IMR-90 (cell line): ENCODE measurements around the gene TMEM200C. TPM values are rescaled to one million over a fixed set of nuclear protein-coding genes. Genes with fewer than 3 reads are reported as not detected.

Experiments used
- ATAC-seq: fragments of 200-7000 bp; cut with Tn5 transposase; 2 replicates; pipeline ENCODE4 v1.9.1; 2020; ENCODE audit warnings: low read depth, mild to moderate bottlenecking, moderate library complexity
- BruUV-seq: library from RNA; stranded (reverse); fragments of 400-500 nt; replicated peaks from 2 replicates; lab custom pipeline; 2021; lab: Mats Ljungman, UMichigan
- CTCF ChIA-PET: fragments of 300-600 bp; formaldehyde crosslinking; extraction: SDS; loops from one replicate; lab custom pipeline; 2021; ENCODE audit warnings: antibody characterized with exemption; lab: Yijun Ruan, JAX
- POLR2A ChIA-PET: fragments of 300-600 bp; sonication (Branson Sonifier 250); formaldehyde crosslinking; loops from one replicate; lab custom pipeline; 2022; ENCODE audit warnings: antibody characterized with exemption; ENCODE audit not compliant: unreplicated experiment; lab: Charles Lee
- DNase-seq: peaks from one replicate; pipeline ENCODE4 v3.0.0; 2013
- H2AFZ ChIP-seq: replicated peaks from 2 replicates; pipeline ENCODE3; 2013; ENCODE audit warnings: low read length, mild to moderate bottlenecking; ENCODE audit not compliant: poor library complexity
- H2AK5ac ChIP-seq: 2 replicates; pipeline ENCODE4 v1.6.1; 2013; ENCODE audit warnings: low read depth, low read length, inconsistent platforms
- H2AK9ac ChIP-seq: replicated peaks from 2 replicates; pipeline ENCODE3; 2013; ENCODE audit warnings: mild to moderate bottlenecking, low read depth, low read length, moderate library complexity; ENCODE audit not compliant: poor library complexity
- H2BK120ac ChIP-seq: 2 replicates; pipeline ENCODE4 v1.6.1; 2013; ENCODE audit warnings: low read depth, low read length, inconsistent platforms
- H2BK15ac ChIP-seq: 3 replicates; pipeline ENCODE4 v1.6.1; 2013; ENCODE audit warnings: low read depth, low read length, inconsistent platforms
- H2BK20ac ChIP-seq: 2 replicates; pipeline ENCODE4 v1.6.1; 2013; ENCODE audit warnings: low read depth, mild to moderate bottlenecking, inconsistent platforms, low read length, moderate library complexity
- H2BK5ac ChIP-seq: 2 replicates; pipeline ENCODE4 v1.6.1; 2013; ENCODE audit warnings: mild to moderate bottlenecking, low read depth, low read length, inconsistent platforms; ENCODE audit not compliant: poor library complexity, severe bottlenecking
- H3K14ac ChIP-seq: replicated peaks from 2 replicates; pipeline ENCODE4 v1.6.1; 2013; ENCODE audit warnings: low read depth, low read length, inconsistent platforms
- H3K18ac ChIP-seq: 2 replicates; pipeline ENCODE4 v1.6.1; 2013; ENCODE audit warnings: low read depth, low read length, control low read depth
- H3K23ac ChIP-seq: 2 replicates; pipeline ENCODE4 v1.6.1; 2013; ENCODE audit warnings: low read depth, low read length, inconsistent platforms
- H3K27ac ChIP-seq: 2 replicates; pipeline ENCODE4 v1.5.1; 2013; ENCODE audit warnings: mild to moderate bottlenecking, control low read depth, low read length; ENCODE audit not compliant: insufficient read depth
- H3K27me3 ChIP-seq: 2 replicates; pipeline ENCODE4 v1.6.1; 2013; ENCODE audit warnings: low read length; ENCODE audit not compliant: control insufficient read depth, insufficient read depth
- H3K36me3 ChIP-seq: 2 replicates; pipeline ENCODE4 v1.6.1; 2013; ENCODE audit warnings: low read length, mixed read lengths; ENCODE audit not compliant: control insufficient read depth, insufficient read depth
- H3K4ac ChIP-seq: 2 replicates; pipeline ENCODE4 v1.6.1; 2013; ENCODE audit warnings: low read depth, low read length, inconsistent platforms
- H3K4me1 ChIP-seq: 2 replicates; pipeline ENCODE4 v1.6.1; 2013; ENCODE audit warnings: low read length, mixed read lengths; ENCODE audit not compliant: control insufficient read depth, insufficient read depth
- H3K4me2 ChIP-seq: 2 replicates; pipeline ENCODE4 v1.6.1; 2013; ENCODE audit warnings: low read depth, mild to moderate bottlenecking, control low read depth, low read length, moderate library complexity
- H3K4me3 ChIP-seq: 2 replicates; pipeline ENCODE4 v1.5.1; 2013; ENCODE audit warnings: low read depth, mild to moderate bottlenecking, control low read depth, low read length, moderate library complexity; ENCODE audit not compliant: insufficient read depth
- H3K56ac ChIP-seq: 2 replicates; pipeline ENCODE4 v1.6.1; 2013; ENCODE audit warnings: low read length, inconsistent platforms; ENCODE audit not compliant: insufficient read depth; ENCODE audit errors: extremely low read depth
- H3K79me1 ChIP-seq, 2 experiments: 2 replicates each; pipeline ENCODE4 v1.6.1; 2013; ENCODE audit warnings: low read length in 2 of 2, inconsistent platforms in 1 of 2, low read depth in 1 of 2
- H3K9ac ChIP-seq: 2 replicates; pipeline ENCODE4 v1.6.1; 2013; ENCODE audit warnings: low read depth, low read length, control low read depth
- H3K9me1 ChIP-seq: 2 replicates; pipeline ENCODE4 v1.6.1; 2013; ENCODE audit warnings: low read length, inconsistent platforms; ENCODE audit not compliant: insufficient read depth
- H3K9me3 ChIP-seq: 2 replicates; pipeline ENCODE4 v1.6.1; 2013; ENCODE audit warnings: low read length; ENCODE audit not compliant: control insufficient read depth, insufficient read depth
- H4K20me1 ChIP-seq: 2 replicates; pipeline ENCODE4 v1.6.1; 2013; ENCODE audit warnings: low read length, inconsistent platforms; ENCODE audit not compliant: insufficient read depth
- H4K5ac ChIP-seq: 2 replicates; pipeline ENCODE4 v1.6.1; 2013; ENCODE audit warnings: mild to moderate bottlenecking, low read depth, low read length, control low read depth
- H4K8ac ChIP-seq, 2 experiments: 2 replicates each; pipeline ENCODE4 v1.6.1; 2013; ENCODE audit warnings: low read depth in 2 of 2, low read length in 2 of 2, control low read depth in 1 of 2, inconsistent platforms in 1 of 2
- H4K91ac ChIP-seq: 2 replicates; pipeline ENCODE4 v1.6.1; 2013; ENCODE audit warnings: low read depth, low read length, inconsistent platforms; ENCODE audit not compliant: insufficient read depth
- BHLHE40 ChIP-seq: fragments of 150-350 bp; IDR thresholded peaks from 2 replicates; pipeline ENCODE4 v1.6.1; 2016; ENCODE audit warnings: mild to moderate bottlenecking, low read depth, low read length
- CEBPB ChIP-seq: IDR thresholded peaks from 2 replicates; pipeline ENCODE4 v1.6.1; 2012; ENCODE audit warnings: low read depth, low read length, improper control_type of control experiment
- CTCF ChIP-seq: conservative IDR thresholded peaks from 2 replicates; pipeline ENCODE4 v1.5.1; 2012; ENCODE audit warnings: mild to moderate bottlenecking, low read depth, low read length, improper control_type of control experiment
- MAFK ChIP-seq: IDR thresholded peaks from 2 replicates; pipeline ENCODE4 v1.6.1; 2012; ENCODE audit warnings: low read depth, low read length, improper control_type of control experiment
- NFE2L2 ChIP-seq: fragments of 150-350 bp; IDR thresholded peaks from 2 replicates; pipeline ENCODE4 v1.6.1; 2016; ENCODE audit warnings: low read depth, mild to moderate bottlenecking, low read length
- POLR2A ChIP-seq: IDR thresholded peaks from 2 replicates; pipeline ENCODE4 v1.6.1; 2012; ENCODE audit warnings: mild to moderate bottlenecking, low read depth, low read length
- RFX5 ChIP-seq: IDR thresholded peaks from 2 replicates; pipeline ENCODE4 v1.8.0; 2012; ENCODE audit warnings: low read depth, mild to moderate bottlenecking, low read length, moderate library complexity
- SMC3 ChIP-seq: fragments of 150-350 bp; IDR thresholded peaks from 2 replicates; pipeline ENCODE4 v1.6.1; 2016; ENCODE audit warnings: low read depth, mild to moderate bottlenecking, antibody characterized with exemption, low read length, moderate library complexity
- WGBS, 2 experiments: methylation state at CpG; one replicate each; pipeline versions ENCODE4 v1.1.5 to v1.1.7; 2013; ENCODE audit warnings: missing lambda C conversion rate in 2 of 2; ENCODE audit not compliant: insufficient read length in 1 of 2; ENCODE audit errors: extremely low coverage in 2 of 2; 5-methylcytosine and 5-hydroxymethylcytosine counted together
- dilution Hi-C: fragments of 300-500 bp; cut with HindIII; formaldehyde crosslinking; loops from one replicate; pipeline ENCODE4 v1.14.3; 2018; ENCODE audit warnings: low sequenced_read_pairs; ENCODE audit not compliant: unreplicated experiment
- in situ Hi-C: fragments of 300-500 bp; cut with MboI; formaldehyde crosslinking; loops from 3 replicates; pipeline ENCODE4 v1.14.3; 2019; ENCODE audit warnings: low sequenced_read_pairs, inconsistent platforms, mixed read lengths
- intact Hi-C: fragments of 100-400 bp; cut with micrococcal nuclease; formaldehyde crosslinking; loops from 2 replicates; pipeline ENCODE4 v1.10.0; 2022
- microRNA-seq, 2 experiments: library from miRNA; stranded (forward) in 1 of 2; unstranded in 1 of 2; fragments of 10-50 nt in 1 of 2; fragments of <30 nt in 1 of 2; gene quantifications in 1 of 2; microRNA quantifications in 1 of 2; one replicate each; pipeline versions ENCODE3 to v1.1.0; 2013 to 2020; ENCODE audit not compliant: insufficient read depth in 1 of 2, insufficient read length in 1 of 2, unreplicated experiment in 1 of 2
- polyA plus RNA-seq, 3 experiments: library from polyadenylated mRNA; depleted of rRNA; stranded (reverse); fragments of >200 nt; gene quantifications; 2 replicates each; pipeline ENCODE4 v1.2.3, GENCODE V29; 2012; ENCODE audit warnings: low replicate concordance in 1 of 3
- small RNA-seq, 5 experiments: library from RNA; depleted of rRNA; stranded (forward); fragments of <200 nt; gene quantifications; one replicate each; pipeline ENCODE3, GENCODE V24; 2012
- total RNA-seq: library from RNA; depleted of rRNA; stranded (reverse); fragments of >200 nt; gene quantifications from 2 replicates; pipeline ENCODE4 v1.2.3, GENCODE V29; 2012

TMEM200C gene
- total and polyA plus RNA-seq, 2 of the 4 experiments (the other 2 are of a cell fraction) = 1.4 to 2.5 TPM

GRCh38 chr18:5839102-5839501 is 56.2 kb downstream of the TMEM200C start:
- TF ChIP-seq NFE2L2 = no peak
- TF ChIP-seq RFX5 = no peak
- TF ChIP-seq BHLHE40 = no peak
- no peak for TF ChIP-seq CEBPB
- TF ChIP-seq POLR2A = no peak
- TF ChIP-seq CTCF = no peak
- no peak for TF ChIP-seq MAFK
- TF ChIP-seq SMC3 = no peak
- CTCF ChIA-PET = no interaction called here

More at GRCh38 chr18:5839102-5839501, 56.2 kb downstream of the TMEM200C start:
- Histone ChIP-seq H4K91ac (no peak overlapping the region), H3K79me1 (no peaks in the 10 kb centered on the region), H3K4me2 (no peak overlapping the region), H3K4me1 (no peaks in the 10 kb centered on the region), H3K4ac (no peak overlapping the region), H3K9ac (no peak overlapping the region), H3K27ac (no peak overlapping the region), H3K14ac (no peak overlapping the region), H3K9me1 (no peaks in the 10 kb centered on the region), H4K5ac (no peak overlapping the region), H2BK15ac (no peak overlapping the region), H3K18ac (no peak overlapping the region), H3K23ac (no peak overlapping the region), H2AFZ (no peak overlapping the region), H2BK120ac (no peak overlapping the region), H3K9me3 (no peaks in the 10 kb centered on the region), H3K27me3 (peaks cover 3% of the 10 kb centered on the region), H4K8ac (no peak overlapping the region), H4K20me1 (no peaks in the 10 kb centered on the region), H2BK20ac (no peak overlapping the region), H3K4me3 (no peak overlapping the region), H2AK9ac (no peak overlapping the region), H3K36me3 (no peaks in the 10 kb centered on the region), H3K56ac (no peak overlapping the region), H2BK5ac (no peak overlapping the region), H2AK5ac (no peak overlapping the region)
- 33% methylated on average over 1 of the region's 8 CpGs; no CpG with 5 or more reads in 1 of the 2 experiments for WGBS, 2 experiments
- POLR2A ChIA-PET = no interaction called here
- in situ Hi-C loops (no loop called here), dilution Hi-C loops (no loop called here), intact Hi-C loops (no loop called here)
- BruUV-seq = no TSS peak
- ATAC-seq = no peak
- no peak for DNase-seq

Small RNAs within 50 kb of the gene (microRNA-seq; reads per million reads assigned to microRNA genes)
- 0 reads per million in 2 experiments for gene MIR3976

Small RNAs within 50 kb of the gene (small RNA-seq; reads per million reads assigned to genes)
- gene MIR3976 = 0 reads per million in 5 experiments
